Peyer's patch (tissue), 4 donors: ENCODE results near the gene GTF2H4.

ENCODE experiments used
- POLR2A ChIP-seq, 2 donors: fragments of 450-650 bp; IDR thresholded peaks; one replicate each; pipeline ENCODE4 v1.5.1; 2017; ENCODE audit warnings: antibody characterized with exemption in 2 of 2, mild to moderate bottlenecking in 2 of 2, moderate library complexity in 2 of 2
- TF ChIP-seq, protein P1 (sequence below), 6 experiments: fragments of 450-650 bp in 4 of 6; fragments of 200-600 bp in 2 of 6; sonication (generic) in 1 of 6; IDR thresholded peaks; one replicate each; pipeline ENCODE4 v1.5.1; 2017 to 2019; ENCODE audit warnings: antibody characterized with exemption in 6 of 6, mild to moderate bottlenecking in 3 of 6, moderate library complexity in 1 of 6

DNA sequence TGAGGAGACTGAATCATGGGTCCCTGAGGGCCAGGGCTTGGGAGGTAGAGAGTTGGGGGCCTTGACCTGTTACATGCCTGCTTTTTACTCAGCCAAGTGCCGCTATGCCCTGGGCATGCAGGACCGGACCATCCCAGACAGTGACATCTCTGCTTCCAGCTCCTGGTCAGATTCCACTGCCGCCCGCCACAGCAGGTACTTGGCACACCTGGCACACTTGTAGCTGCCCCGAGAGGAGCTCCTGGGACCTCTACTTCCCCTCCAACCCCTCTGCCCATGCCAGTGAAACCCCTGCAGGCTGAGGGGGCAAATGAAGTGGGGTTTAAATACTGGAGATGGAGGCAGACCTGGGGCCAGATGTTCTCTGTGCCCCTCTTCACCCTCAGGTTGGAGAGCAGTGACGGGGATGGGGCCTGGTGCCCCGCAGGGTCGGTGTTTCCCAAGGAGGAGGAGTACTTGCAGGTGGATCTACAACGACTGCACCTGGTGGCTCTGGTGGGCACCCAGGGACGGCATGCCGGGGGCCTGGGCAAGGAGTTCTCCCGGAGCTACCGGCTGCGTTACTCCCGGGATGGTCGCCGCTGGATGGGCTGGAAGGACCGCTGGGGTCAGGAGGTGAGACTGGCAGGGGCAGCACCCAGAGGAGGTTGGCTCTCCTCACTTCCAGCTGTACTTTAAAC is 19.1 kb upstream of the GTF2H4 start:
- TF ChIP-seq, protein P1, sequence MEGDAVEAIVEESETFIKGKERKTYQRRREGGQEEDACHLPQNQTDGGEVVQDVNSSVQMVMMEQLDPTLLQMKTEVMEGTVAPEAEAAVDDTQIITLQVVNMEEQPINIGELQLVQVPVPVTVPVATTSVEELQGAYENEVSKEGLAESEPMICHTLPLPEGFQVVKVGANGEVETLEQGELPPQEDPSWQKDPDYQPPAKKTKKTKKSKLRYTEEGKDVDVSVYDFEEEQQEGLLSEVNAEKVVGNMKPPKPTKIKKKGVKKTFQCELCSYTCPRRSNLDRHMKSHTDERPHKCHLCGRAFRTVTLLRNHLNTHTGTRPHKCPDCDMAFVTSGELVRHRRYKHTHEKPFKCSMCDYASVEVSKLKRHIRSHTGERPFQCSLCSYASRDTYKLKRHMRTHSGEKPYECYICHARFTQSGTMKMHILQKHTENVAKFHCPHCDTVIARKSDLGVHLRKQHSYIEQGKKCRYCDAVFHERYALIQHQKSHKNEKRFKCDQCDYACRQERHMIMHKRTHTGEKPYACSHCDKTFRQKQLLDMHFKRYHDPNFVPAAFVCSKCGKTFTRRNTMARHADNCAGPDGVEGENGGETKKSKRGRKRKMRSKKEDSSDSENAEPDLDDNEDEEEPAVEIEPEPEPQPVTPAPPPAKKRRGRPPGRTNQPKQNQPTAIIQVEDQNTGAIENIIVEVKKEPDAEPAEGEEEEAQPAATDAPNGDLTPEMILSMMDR (IDR thresholded peaks at IDR 0.05): no peak
- TF ChIP-seq POLR2A (IDR thresholded peaks at IDR 0.05): no peak
